ACC112 (cell line): ENCODE measurements around the gene CTNNBL1.

Experiments
- H2AFZ ChIP-seq: fragments of 200-600 bp; sonication (generic); one replicate; pipeline ENCODE4 v1.6.0; 2017; ENCODE audit warnings: antibody characterized with exemption, low read length; ENCODE audit not compliant: unreplicated experiment
- H3K27ac ChIP-seq: fragments of 200-600 bp; sonication (generic); 2 replicates; pipeline ENCODE4 v1.5.1; 2014; ENCODE audit warnings: low read depth, mild to moderate bottlenecking, antibody characterized with exemption, low read length, moderate library complexity
- H3K27me3 ChIP-seq: fragments of 200-600 bp; sonication (generic); 2 replicates; pipeline ENCODE4 v1.6.1; 2014; ENCODE audit warnings: mild to moderate bottlenecking, antibody characterized with exemption, low read length, moderate library complexity, mixed read lengths; ENCODE audit not compliant: insufficient read depth
- H3K36me3 ChIP-seq: fragments of 200-600 bp; sonication (generic); 2 replicates; pipeline ENCODE4 v1.6.1; 2016; ENCODE audit warnings: mild to moderate bottlenecking, antibody characterized with exemption, low read length, moderate library complexity, mixed read lengths; ENCODE audit not compliant: insufficient read depth
- H3K4me1 ChIP-seq: fragments of 200-600 bp; sonication (generic); one replicate; pipeline ENCODE4 v1.6.1; 2016; ENCODE audit warnings: low read length, mixed read lengths; ENCODE audit not compliant: insufficient read depth, unreplicated experiment, control insufficient read depth
- H3K4me3 ChIP-seq: fragments of 200-600 bp; sonication (generic); 2 replicates; pipeline ENCODE4 v1.5.1; 2014; ENCODE audit warnings: mild to moderate bottlenecking, low read depth, low read length
- H3K79me2 ChIP-seq: fragments of 200-600 bp; sonication (generic); one replicate; pipeline ENCODE4 v1.6.0; 2016; ENCODE audit warnings: low read length; ENCODE audit not compliant: control insufficient read depth, unreplicated experiment, insufficient read depth

CTNNBL1 gene

DNA sequence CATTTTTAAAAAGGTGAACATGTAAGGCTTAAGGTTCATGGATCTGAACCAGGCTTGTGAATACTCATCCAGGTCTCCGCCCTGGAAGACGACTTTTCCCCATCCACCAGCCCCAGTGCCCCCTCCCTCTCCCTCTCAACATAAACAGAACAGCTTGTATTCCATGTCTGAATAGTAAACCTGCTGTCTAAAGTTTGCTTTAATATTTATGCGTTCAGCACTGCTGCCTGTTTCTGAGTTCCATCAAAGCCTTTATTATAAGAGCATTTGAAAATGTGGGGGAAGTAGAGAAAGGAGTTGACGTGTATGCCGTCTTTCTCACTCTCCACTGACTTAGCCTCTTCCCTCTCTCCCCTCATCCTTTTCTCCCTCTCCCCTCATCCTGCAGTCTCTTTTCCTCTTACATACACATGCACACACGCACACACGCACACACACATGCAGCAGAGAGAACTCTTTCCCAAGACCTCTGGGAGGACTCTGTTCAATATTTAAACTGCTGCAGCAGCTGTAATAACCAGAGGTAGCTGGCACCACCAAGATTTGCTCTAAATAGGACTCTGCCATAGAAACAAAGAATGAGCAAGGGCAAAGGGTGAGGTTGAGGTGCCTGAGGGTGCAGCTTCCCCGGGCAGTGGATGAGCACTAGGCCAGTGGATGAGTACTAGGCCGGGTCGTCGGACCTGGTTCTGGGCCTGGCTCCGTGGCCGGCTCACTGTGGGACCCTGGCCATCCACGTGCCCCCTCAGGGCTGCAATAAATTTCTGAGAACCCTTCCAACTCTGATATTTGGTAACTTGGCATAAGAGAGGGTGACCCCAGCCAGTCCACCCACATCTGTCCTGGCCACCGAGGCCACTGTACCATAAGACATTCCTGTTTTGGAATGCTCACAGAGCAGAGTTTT lies 173.7 kb downstream of the CTNNBL1 start:
- Histone ChIP-seq H3K27ac (no peak overlapping the region), H3K79me2 (no peaks in the 10 kb centered on the region), H3K27me3 (no peaks in the 10 kb centered on the region), H3K36me3 (no peaks in the 10 kb centered on the region), H3K4me1 (no peaks in the 10 kb centered on the region), H3K4me3 (no peak overlapping the region), H2AFZ (no peak overlapping the region)

- Histone ChIP-seq H3K79me2 (no peaks in the 10 kb centered on the region), H3K27ac (no peak overlapping the region), H3K36me3 (no peaks in the 10 kb centered on the region)
Measured at GRCh38 chr20:37868851-37869333, 175.1 kb downstream of the CTNNBL1 start.

GRCh38 chr20:37869334-37869861 lies 175.6 kb downstream of the CTNNBL1 start:
- no peaks in the 10 kb centered on the region for H3K4me1 ChIP-seq
- no peaks in the 10 kb centered on the region for H3K36me3 ChIP-seq
- H2AFZ ChIP-seq: no peak overlapping the region
- H3K4me3 ChIP-seq: no peak overlapping the region
- H3K27me3 ChIP-seq: no peaks in the 10 kb centered on the region
- H3K27ac ChIP-seq: no peak overlapping the region
- H3K79me2 ChIP-seq: no peaks in the 10 kb centered on the region

More at GRCh38 chr20:37868851-37869333, 175.1 kb downstream of the CTNNBL1 start:
- H3K27me3 ChIP-seq: no peaks in the 10 kb centered on the region
- no peak overlapping the region for H3K4me3 ChIP-seq
- H3K4me1 ChIP-seq: no peaks in the 10 kb centered on the region
- no peak overlapping the region for H2AFZ ChIP-seq

DNA sequence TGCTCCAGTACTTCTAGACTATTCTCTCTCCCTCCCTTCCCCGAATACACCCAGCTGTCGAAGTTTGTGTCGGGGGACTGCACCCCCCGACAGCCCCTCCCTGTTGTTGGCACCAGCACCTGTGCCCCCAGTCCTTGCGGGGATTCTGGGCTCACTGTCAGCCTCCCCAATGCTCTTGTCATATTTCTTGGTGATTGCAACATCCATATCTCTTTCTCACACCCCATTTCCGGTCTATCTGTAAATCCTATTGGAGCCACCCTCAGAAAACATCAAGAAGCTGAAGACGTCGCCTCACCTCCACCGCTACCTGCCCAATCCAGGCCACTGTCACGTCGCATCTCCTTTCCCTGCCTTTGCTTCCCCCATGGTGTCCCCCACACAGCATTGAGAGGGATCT lies 176.5 kb downstream of the CTNNBL1 start:
- Histone ChIP-seq H2AFZ (no peak overlapping the region), H3K4me1 (no peaks in the 10 kb centered on the region), H3K36me3 (no peaks in the 10 kb centered on the region), H3K79me2 (no peaks in the 10 kb centered on the region), H3K4me3 (no peak overlapping the region), H3K27ac (no peak overlapping the region), H3K27me3 (no peaks in the 10 kb centered on the region)

DNA sequence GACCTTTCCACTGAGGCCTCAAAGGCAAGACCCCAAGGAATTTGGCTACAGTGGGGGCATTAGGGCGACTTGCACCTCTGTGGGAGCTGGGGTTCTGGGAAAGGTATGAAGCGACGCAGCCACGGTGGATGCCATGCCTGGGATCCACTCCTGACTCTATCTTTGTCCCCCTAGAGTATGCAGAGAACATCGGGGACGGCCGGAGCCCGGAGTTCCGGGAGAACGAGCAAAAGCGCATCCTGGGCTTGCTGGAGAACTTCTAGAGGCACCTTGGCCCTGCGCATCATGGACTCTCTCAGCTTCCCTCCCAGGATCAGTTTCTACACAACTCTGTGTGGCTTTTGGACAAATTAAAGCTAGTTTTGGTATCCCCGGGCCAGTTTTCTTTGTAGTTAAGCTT lies 177.9 kb downstream of the CTNNBL1 start:
- Histone ChIP-seq H2AFZ (no peak overlapping the region), H3K79me2 (no peaks in the 10 kb centered on the region), H3K4me3 (no peak overlapping the region), H3K27me3 (no peaks in the 10 kb centered on the region), H3K27ac (no peak overlapping the region), H3K36me3 (no peaks in the 10 kb centered on the region), H3K4me1 (no peaks in the 10 kb centered on the region)

GRCh38 chr20:37872161-37872560 lies 178.3 kb downstream of the CTNNBL1 start:
- Histone ChIP-seq H3K27me3 (no peaks in the 10 kb centered on the region), H3K27ac (no peak overlapping the region), H3K4me1 (no peaks in the 10 kb centered on the region), H2AFZ (no peak overlapping the region), H3K79me2 (no peaks in the 10 kb centered on the region), H3K4me3 (no peak overlapping the region), H3K36me3 (no peaks in the 10 kb centered on the region)

DNA sequence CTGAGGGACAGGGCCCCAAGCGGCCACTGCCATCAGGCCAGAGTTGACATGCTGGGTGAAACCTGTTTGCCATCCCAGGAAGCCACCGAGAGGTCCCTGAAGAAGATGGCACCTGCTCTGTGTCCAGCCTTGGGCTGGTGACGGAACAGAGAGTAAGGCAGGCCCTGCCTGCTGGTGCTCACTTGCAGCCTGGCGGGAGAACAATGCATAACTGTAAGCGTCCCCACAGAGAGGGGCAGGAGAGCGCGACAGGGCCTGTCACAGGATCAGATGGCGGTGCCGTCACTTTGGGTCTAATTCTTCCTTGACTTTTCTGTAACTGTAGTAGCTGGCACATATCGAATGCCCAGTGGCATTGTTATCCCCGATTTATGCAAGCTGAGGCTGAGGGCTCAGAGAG lies 180.1 kb downstream of the CTNNBL1 start:
- Histone ChIP-seq H3K4me1 (no peaks in the 10 kb centered on the region), H3K36me3 (no peaks in the 10 kb centered on the region), H3K79me2 (no peaks in the 10 kb centered on the region)

DNA sequence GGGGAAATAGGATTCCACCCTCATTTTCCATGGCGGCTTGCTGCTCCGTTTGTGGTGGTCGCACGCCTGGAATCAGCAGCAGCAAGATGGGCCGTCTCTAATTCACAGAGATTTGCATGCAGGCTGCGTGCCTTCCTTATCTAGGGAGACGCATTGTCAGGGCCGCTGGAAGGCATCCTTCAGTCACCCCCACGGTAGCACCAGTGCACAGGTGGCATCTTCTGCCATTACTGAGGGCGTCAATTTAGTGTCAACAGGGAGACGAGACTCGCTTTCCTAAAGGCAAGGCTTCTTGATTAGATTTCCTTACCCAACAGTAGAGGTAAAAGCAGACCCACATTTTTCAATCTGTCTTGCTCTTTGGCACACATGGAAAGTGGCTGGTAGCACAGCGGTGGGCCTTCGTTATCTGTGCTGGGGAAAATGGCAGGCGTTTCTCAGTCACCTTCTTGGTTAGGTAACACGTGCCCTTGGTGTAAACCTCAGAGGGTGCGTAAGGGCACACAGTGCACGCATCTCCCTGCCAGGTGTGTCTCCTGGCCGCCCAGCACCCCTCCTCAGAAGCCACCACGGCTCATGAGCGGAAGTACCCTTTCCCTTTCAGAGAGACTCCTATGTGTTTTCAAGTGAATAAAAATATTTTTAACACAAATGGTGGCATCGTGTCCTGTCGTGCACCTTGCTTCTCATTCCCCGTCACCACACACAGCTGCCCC lies 181.8 kb downstream of the CTNNBL1 start:
- Histone ChIP-seq H3K36me3 (no peaks in the 10 kb centered on the region), H2AFZ (no peak overlapping the region), H3K27me3 (no peaks in the 10 kb centered on the region), H3K4me1 (no peaks in the 10 kb centered on the region), H3K79me2 (no peaks in the 10 kb centered on the region), H3K4me3 (no peak overlapping the region), H3K27ac (no peak overlapping the region)

More for the DNA sequence above, 180.1 kb downstream of the CTNNBL1 start:
- H3K27ac ChIP-seq: no peak overlapping the region
- H3K27me3 ChIP-seq: no peaks in the 10 kb centered on the region
- no peak overlapping the region for H3K4me3 ChIP-seq
- no peak overlapping the region for H2AFZ ChIP-seq

DNA sequence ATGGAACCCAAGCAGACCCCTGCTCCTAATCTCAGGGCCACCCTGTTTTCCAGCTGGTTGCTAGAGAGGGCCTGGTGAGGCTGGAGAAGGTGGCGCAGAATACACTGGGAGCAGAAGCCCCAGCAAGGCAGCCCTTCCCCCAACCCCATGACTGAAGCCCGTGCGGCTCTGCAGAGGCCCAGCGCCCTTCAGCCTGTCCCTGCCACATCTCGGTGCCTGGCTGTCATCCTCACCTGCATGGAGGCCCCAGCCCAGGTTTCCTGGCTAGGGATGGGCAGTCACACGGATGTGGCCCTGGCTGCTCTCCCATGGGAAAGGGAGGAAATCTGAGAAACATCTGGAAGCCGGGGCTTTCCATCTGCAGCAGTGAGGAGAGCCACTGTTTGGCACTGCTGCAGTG lies 183.0 kb downstream of the CTNNBL1 start:
- Histone ChIP-seq H3K27me3 (no peaks in the 10 kb centered on the region), H3K36me3 (no peaks in the 10 kb centered on the region), H2AFZ (no peak overlapping the region), H3K27ac (no peak overlapping the region), H3K79me2 (no peaks in the 10 kb centered on the region), H3K4me1 (no peaks in the 10 kb centered on the region), H3K4me3 (no peak overlapping the region)

GRCh38 chr20:37877832-37878772 lies 184.3 kb downstream of the CTNNBL1 start:
- H3K27ac ChIP-seq: no peak overlapping the region
- H3K79me2 ChIP-seq: no peaks in the 10 kb centered on the region
- H2AFZ ChIP-seq: no peak overlapping the region
- H3K36me3 ChIP-seq: no peaks in the 10 kb centered on the region
- no peaks in the 10 kb centered on the region for H3K4me1 ChIP-seq
- H3K4me3 ChIP-seq: no peak overlapping the region
- H3K27me3 ChIP-seq: no peaks in the 10 kb centered on the region
